UCSD-AML1 (cell line): Measurements from ENCODE around the gene SGSM1.

ENCODE experiments used
- DNase-seq: peaks from one replicate; lab custom pipeline; 2025; ENCODE audit not compliant: unreplicated experiment; lab: John Stamatoyannopoulos, UW

SGSM1 gene

DNA sequence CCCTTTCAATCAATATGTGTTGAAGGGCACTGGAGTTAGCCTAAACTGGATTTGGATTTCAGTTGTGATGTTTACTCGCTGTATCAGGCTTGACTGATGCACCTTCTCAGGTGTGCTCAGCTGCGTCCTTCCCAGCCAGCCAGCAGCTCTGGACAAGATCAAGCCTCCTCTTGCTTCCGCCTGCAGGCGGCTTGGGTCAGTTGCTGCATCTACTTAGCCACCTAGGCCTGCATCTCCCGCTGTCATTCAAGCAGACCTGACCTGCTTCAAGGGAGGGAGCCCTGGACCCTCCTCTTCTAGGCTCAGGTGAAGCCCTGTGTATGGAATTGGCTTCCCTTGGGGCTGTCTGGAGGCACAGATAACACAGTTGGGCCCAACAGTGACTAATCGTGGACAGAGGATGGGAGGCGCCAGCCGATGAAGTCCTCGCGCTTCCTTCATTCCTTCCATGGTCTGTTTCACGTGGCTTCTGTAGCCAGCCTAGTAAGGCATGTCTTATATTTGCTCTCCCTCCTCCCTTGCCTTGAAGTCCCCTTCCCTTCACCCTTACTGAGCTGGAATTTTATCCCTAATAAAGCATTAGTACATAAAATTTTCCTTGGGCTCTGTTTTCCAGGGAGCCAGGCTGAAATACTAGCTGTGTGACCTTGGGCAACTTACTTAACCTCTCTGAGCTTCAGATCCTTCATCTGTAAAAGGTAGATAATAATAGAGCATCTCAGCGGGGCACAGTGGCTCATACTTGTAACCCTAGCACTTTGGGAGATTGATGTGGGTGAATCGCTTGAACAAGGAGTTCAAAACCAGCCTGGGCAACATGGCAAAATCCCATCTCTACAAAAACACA, 142.6 kb downstream of the SGSM1 start:
- DNase-seq, result no peak

DNA sequence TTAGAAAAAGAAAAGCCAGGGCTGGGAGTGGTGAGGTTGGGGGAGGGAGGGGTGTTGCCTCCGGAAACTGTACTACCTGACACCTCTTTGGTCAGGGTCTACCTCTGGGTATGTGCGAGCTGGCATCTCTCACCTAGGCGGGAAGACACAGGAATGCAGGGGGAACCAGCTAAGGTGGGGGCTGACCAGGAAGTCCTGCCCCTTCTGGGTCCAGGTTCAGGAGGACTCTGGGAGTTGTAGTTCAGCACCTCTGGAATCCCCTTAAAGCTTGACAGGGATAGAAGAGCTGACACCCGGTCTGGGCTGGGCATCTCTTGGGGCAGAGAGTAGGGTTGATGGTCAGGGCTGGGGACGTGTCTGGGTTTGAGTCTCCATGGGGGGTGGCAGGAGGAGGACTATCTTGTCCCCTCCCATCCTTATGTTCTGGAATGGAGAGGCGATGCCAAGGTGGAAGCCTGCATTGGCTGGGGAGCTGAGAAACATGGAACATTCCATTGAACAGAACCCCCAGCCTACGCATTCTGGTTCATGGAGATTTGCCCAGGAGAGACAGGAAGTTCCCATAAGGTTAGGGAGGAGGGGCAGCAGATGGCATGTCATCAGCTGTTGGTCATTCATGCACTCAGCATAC, 144.4 kb downstream of the SGSM1 start:
- no peak for DNase-seq

DNA sequence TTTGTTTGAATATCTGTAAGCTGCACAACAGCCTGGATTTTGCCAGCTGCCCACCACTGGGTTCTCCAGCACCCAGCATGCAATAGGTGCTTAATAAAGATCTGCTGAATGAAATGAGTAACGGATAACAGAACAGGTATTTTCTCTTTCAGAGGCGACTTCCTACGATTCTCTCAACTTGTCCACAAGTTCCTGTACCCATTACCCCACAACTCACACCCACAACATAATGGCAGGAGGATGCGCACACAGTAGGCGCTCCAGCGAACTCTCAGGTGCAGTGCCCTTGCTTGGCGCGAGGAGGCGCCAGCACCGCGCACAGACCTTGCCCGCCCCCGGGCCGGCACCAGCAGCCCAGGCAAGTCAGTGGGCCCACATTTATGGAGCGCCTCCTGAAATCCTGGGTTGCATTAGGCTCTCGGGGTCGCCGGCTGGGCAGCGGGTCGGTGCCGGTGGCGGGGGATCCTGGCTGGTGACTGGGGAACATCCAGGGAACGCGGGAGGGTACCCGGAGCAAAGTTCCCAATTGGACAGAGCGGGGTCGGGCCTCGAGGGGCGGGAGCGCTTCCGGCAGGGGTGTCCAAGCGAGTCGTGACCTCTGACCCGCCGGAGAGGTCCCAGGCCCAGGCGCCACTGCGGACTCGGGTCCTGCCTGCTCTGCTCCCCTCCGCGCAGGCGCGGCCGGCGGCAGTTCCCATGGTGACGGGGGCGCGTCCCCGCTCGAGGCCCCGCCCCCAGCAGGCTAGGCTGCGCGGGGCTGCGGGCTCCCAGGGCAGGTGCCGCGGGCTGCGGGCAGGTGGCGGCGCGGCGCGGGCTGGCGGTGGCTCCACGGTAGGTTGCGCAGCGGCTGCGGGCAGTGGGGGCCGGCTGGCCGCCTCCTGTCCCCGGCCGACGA, 146.2 kb downstream of the SGSM1 start, which contains the start of gene KIAA1671:
Gene KIAA1671, plus strand, starts transcription at position 775 of the 895 bp plus-strand sequence. CDS start 75,284 bp downstream, outside the sequence.
- peak; percentile 86 for DNase-seq

DNA sequence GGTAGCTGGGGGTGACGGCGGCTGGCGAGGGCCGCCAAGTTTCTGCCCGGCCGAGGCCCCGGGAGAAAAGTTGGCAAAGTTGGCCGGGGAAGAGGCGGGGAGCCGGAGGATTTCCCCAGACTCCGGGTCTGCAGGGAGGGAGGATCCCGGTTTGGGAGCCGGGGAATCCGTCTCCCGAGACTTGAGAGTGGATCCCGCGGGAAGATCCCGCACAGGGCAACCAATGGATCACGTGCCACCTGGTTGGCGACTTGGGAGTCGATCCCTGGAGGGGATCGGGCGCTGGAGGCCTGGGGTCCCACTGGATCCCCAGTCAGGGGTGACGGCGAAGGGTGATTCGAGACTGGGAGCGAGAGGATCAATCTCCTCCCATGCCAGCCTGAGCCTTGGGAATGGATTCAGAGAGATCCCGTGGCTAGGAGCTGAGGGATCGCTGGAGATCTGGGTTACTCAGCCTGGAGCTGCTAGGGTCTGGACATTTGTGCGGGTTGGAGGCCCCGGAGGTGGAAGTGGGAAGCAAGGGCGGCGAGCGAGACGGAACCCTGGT, 146.9 kb downstream of the SGSM1 start:
- no peak for DNase-seq

DNA sequence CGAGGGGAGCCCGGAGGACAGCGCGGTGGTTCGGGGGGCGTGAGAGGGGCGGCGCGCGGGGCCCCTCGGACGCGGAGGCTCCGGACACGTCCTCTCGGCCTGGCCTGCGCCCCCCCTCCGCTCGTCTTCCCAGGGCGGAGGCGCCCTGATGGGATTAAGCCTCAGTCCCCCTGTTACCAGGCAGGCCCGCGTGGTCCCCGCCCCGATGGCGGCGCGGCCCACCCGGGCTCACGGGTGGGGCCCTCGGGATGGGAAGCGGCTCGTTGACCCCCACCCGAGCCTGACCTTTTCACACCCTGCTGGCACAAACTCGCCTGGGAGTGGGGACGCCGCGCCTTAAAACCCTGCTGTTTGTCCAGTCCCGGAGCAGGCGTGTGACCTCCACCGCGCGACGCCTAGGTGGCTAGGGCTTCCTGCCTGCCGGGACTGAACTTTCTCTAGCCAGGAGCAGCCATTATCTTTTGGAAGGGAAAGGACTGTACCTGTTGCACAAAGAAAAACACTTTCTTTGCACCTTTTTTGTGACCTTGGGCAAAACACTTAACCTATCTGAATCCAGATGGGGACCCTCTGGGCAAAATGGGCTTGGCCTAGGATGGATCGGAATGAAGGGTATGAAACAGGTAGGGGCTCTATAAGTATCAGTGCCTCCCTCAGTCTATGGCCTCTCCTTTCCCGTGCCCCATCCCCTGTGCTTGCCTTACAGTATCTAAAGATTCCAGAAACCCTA, 147.5 kb downstream of the SGSM1 start:
- DNase-seq, result no peak

DNA sequence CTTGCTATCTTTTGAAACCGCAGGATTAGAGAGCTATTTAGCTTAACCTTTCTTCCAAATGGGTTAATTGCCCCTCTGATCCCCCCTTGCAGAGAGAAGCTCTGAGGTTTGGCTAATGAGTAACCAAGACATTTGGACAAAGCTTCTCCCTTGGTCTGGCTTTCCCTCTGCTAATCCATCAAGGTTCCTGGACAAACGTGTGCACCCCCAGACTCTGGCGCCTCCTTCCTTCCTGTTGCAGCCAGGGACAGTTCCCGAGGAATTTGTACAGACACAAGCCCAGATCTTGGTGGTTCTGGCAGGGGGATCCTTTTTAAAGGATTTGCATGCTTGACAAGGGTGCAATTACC, 148.1 kb downstream of the SGSM1 start:
- DNase-seq, result no peak

DNA sequence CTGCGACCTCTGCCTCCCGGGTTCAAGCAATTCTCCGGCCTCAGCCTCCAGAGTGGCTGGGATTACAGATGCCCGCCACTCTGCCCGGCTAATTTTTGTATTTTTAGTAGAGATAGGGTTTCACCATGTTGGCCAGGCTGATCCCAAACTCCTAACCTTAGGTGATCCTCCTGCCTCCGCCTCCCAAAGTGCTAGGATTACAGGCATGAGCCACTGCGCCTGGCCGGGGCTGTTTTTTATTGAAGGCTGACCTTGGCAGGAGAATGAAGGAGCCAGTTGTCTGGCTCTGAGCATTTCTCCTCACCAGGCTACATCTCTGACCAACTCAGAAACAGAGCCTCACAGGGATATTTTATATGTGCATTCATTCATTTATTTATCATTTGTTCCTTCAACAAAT, 148.8 kb downstream of the SGSM1 start:
- no peak for DNase-seq

DNA sequence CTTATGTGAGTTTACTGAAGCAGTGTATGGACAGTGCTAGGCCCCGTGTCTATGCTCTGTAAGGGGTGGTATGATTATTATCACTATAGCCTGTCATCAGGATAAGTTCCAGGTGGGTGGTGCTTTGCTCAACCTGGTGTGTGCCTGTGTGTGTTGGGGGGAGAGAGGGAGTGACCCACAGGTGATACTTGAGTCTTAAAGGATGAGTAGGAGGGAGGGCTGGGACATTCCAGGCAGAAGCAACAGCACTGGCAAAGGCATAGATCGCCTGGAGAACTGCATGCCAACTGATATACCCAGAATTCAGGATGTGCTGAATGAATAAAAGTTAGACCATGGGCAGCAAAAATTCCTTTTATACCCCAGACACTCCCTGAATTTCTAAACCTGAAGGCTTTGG, 151.0 kb downstream of the SGSM1 start:
- no peak for DNase-seq

DNA sequence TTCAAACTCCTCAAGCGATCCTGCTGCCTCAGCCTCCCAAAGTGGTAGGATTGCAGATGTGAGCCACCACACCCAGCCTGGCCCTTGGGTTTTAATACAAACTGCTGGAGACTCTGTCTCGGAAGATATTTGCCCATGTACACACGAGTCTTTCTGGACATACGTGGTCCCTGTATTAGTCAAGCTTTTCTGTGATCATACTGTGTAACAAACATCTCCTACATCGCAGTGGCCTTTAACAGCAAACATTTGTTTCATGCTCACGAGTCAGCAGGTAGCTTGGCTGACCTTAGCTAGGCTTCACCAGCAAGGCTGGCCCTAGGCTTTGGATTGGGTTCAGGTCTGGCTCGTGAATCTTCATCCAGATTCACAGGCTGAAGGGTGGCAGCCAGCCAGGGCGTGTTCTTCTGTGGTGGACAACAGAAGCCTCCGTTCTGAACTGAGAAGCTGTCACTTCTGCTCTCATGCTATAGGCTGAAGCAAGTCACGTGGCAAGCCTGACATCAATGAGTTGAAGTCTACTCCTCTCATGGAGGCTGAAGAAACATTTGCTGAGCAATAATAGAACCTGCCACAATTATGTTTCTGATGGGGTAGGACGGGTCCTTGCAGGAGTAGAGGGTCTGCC, 155.3 kb downstream of the SGSM1 start:
- no peak for DNase-seq

DNA sequence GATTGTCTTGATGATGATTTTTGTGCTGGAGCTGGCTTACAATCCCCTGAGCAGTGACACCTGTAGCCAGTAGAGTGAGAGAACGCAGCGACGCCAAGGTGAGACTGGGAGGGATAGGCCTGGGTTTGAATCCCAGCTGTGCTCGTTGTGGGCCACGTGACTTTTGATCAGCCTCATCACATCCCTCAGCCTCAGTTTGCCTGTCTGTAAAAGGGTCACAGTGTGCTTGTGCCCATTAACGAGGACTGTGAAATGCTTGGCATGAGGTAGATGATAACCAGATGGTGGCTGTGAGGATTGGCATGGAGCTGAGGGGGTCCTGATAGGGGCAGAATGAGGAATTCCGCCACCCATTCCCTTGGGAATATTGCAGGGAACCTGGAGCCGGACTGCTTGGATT, 156.1 kb downstream of the SGSM1 start:
- no peak for DNase-seq

DNA sequence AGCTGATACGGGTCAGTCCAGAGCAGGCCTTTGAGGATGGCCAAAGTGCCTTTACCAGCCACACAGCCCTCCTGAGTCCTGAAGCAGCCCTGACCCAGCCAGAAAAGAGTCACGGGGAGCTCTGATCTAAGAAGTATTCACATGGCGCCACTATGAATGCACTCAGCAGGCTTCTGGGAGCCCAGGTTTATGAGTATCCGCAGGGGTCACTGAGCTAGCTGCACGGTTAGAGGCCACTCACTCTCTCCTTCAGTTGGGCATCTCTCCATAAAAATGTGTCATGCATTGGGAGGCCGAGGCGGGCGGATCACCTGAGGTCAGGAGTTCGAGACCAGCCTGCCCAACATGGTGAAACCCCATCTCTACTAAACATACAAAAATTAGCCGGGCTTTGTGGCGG, 156.8 kb downstream of the SGSM1 start:
- DNase-seq, result no peak

DNA sequence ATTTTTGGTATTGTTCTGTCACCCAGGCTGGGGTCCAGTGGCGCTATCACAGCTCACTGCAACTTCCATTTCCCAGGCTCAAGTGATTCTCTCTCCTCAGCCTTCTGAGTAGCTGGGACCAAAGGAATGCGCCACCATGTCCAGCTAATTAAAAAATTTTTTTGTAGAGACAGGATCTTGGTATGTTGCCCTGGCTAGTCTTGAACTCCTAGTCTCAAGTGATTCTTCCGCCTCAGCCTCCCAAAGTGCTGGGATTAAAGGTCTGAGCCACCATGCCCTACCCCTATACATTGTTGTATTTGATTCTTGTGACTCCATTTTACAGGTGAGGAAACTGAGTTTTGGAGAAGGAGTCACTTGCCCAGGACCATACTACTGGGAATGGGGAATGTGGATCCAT, 158.4 kb downstream of the SGSM1 start:
- no peak for DNase-seq

DNA sequence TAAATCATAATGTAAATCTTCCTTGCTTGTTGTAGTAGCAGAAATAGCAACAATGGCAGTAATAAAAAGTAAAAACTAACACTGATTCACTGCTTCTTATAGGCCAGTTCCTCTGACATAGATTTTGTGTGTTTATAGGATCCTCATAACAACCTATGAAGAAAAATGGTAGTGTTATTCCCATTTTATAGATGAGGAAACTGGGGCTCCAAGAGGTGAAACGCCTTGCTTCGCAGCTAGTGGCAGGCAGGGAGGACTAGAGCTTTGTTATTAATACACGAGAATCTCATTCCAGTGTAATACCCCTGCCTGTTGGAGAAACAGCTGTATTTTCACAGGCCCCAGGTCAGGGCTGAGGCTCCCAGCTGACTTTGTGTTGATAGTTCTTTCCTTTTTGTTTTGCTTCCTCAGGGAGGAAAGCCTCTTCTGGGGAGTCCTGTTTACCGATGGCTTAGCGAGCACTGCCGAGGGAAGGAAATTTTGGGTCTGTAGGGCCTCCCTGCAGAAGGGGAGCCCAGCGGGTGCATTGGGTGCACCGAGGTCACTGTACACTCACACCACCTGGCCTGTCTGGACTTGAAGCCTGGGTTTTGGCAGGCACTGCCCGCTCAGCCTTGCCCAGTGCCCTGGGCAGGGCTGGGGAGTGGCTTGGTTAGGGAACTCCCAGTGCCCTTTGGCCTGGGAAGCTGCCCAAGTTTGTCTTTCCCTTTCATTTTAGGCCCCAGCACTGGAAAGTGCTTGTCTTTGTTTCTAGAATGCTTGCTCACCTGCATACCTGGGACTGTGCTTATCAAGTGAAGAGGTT, 160.0 kb downstream of the SGSM1 start:
- no peak for DNase-seq

DNA sequence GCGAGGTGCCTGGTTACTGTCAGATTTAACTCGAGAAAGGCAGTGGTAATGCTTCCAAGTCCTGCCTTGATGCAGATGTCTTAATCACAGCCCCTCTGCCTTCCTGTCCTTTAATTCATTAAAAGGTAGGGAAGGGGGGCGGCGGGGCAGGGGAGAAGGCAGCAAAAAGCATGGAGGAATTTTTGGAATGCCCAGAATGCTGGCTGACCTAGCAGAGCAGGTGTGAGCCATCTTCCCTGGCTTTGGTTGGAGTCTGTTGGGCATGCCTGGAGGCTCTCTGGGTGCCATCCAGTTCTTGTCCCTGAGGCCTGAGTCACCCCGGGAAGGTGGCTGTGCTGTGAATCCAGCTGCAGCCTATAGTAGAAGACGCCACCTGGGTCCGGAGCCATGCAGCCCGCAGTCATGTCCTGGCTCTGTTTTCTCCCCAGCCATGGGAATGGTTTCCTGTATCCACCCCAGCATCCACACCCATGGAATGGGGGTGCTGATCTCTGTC, 162.1 kb downstream of the SGSM1 start:
- no peak for DNase-seq

DNA sequence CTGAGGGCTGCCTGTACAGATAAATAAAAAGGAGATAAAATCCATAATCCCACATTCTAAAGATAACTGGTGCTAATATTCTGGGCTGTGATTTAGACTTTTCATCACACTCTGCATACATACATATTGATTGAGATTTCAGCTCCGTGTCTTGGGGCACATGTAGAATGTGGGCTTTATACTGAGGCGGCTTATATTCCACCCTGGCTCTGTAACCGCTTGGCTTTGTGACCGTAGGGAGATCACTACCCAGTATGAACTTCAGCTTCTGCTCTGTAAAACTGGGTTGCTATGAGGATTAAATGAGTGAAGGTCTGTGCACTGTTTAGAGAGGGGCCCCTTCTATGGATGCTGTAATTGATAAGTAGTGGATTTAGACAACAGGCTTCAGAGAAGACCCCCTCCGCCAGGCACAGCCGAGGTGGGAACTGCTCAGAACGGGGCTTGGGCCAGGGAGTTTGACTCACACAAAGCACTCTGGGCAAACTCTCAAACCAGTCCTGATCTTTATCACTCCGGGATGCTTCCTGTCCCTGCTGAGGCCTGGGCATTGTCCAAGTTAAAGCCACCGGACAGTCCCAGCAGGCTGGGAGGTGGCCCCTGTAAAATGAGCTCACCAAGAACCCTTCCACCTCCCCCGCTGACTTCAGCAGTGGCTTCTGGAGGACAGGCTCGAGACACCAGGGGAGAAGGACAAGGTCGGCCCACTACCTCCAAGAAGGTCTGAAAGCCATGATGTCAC, 163.7 kb downstream of the SGSM1 start:
- DNase-seq, result no peak

DNA sequence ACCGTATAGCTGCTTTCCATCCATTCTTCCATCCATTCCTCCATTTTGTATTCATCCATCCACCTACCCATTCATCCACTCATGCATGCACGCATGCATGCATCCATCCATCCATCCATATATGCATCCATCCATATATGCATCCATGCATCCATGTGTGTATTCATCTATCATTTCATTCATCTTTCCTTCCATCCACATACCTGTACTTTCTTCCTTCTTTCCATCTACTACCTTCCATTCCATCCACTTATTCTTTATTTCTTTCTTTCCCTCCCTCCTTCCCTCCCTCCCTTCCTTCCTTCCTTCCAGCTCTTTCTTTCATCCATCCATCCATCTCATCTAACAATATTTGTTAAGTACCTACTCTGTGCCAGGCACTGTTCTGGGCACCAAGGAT, 166.4 kb downstream of the SGSM1 start:
- no peak for DNase-seq

DNA sequence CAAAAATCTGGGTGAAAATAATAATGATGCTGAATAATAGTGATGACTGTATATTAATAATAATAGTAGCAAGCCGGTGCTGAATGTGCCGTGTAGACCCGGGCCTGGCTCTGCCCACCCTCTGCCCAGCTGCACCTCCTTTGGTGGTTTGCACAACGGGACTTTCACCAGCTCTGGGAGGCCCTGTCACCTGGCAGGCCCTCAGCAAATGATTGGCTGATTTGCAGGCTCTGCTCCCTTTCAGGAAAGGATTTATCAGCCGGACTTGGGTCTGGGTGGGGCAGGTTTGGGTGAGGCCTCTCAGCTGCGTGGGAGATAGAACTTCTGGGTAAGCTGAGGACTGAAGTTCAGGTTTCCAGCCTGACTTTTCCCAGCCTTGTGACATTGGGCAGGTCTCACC, 167.9 kb downstream of the SGSM1 start:
- no peak for DNase-seq

DNA sequence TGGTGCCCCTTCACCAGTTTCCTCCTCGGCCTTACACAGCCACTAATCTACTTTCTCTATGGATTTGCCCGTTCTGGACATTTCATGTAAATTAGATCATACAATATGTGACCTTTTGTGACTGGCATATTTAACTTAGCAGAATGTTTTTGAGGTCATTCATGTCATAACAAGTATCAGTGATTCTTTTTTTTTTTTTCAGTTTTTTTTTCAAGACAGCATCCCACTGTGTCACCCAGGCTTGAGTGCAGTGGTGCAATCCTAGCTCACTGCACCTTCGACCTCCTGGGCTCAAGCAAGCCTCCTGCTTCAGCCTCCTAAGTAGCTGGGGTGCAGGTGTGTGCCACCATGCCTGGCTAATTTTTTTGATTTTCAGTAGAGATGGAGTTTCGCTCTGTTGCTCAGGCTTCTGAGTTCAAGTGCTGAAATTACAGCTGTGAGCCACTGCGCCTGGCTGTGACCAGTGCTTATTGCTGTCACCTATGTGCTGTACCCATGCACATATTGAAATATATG, 169.2 kb downstream of the SGSM1 start:
- DNase-seq, result no peak
